CD4-positive, alpha-beta T cell (primary cell): Measurements from ENCODE around the gene KCNQ1. TPM values are rescaled to one million over a fixed set of nuclear protein-coding genes. Genes with fewer than 3 reads are reported as not detected.

Experiments used
- ATAC-seq: fragments of 200-7000 bp; cut with Tn5 transposase; one replicate; pipeline ENCODE4 v1.10.0; 2022; ENCODE audit warnings: mild to moderate bottlenecking; ENCODE audit not compliant: poor library complexity
- CTCF ChIA-PET: fragments of 350-600 bp; sonication (Branson Sonifier 250); formaldehyde crosslinking; loops from one replicate; lab custom pipeline; 2021; ENCODE audit warnings: antibody characterized with exemption, inconsistent platforms; lab: Charles Lee
- POLR2A ChIA-PET: fragments of 350-600 bp; sonication (Branson Sonifier 250); formaldehyde crosslinking; loops from one replicate; lab custom pipeline; 2021; ENCODE audit warnings: antibody characterized with exemption, inconsistent platforms; lab: Charles Lee
- DNase-seq, 14 experiments: peaks; one replicate each; pipeline ENCODE4 v3.0.0-alpha.2; 2013 to 2020; ENCODE audit warnings: mixed read lengths in 2 of 14
- H3K27ac ChIP-seq, 2 donors: one replicate each; pipeline versions ENCODE4 v1.5.1 to v1.7.0; 2013; ENCODE audit warnings: low read length in 2 of 2, low read depth in 1 of 2, mild to moderate bottlenecking in 1 of 2
- H3K27me3 ChIP-seq, 2 experiments: 1 replicate in 1 of 2; 2 replicates in 1 of 2; pipeline versions ENCODE4 v1.6.1 to v1.7.0; 2013; ENCODE audit warnings: low read length in 2 of 2, control low read depth in 1 of 2, mild to moderate bottlenecking in 1 of 2, moderate library complexity in 1 of 2; ENCODE audit not compliant: insufficient read depth in 2 of 2, control insufficient read depth in 1 of 2
- H3K36me3 ChIP-seq: one replicate; pipeline ENCODE4 v1.6.1; 2013; ENCODE audit warnings: low read length, control low read depth; ENCODE audit not compliant: insufficient read depth
- H3K4me1 ChIP-seq: one replicate; pipeline ENCODE4 v1.6.1; 2013; ENCODE audit warnings: low read length, control low read depth; ENCODE audit not compliant: insufficient read depth
- H3K4me3 ChIP-seq: one replicate; pipeline ENCODE4 v1.5.1; 2013; ENCODE audit warnings: mild to moderate bottlenecking, low read length, moderate library complexity
- H3K9me3 ChIP-seq, 2 experiments: 1 replicate in 1 of 2; 2 replicates in 1 of 2; pipeline versions ENCODE4 v1.6.1 to v1.7.0; 2013; ENCODE audit warnings: low read length in 2 of 2, mild to moderate bottlenecking in 2 of 2, control low read depth in 1 of 2, moderate library complexity in 1 of 2; ENCODE audit not compliant: control insufficient read depth in 1 of 2, insufficient read depth in 1 of 2
- H3K27ac Mint-ChIP-seq: one replicate; pipeline ENCODE4 v1.8.0; 2020; ENCODE audit warnings: mixed read lengths
- H3K27me3 Mint-ChIP-seq: one replicate; pipeline ENCODE4 v1.8.0; 2021; ENCODE audit warnings: mixed read lengths
- H3K36me3 Mint-ChIP-seq: one replicate; pipeline ENCODE4 v1.8.0; 2021; ENCODE audit warnings: low read depth, mixed read lengths
- H3K4me1 Mint-ChIP-seq: one replicate; pipeline ENCODE4 v1.8.0; 2021; ENCODE audit warnings: low read depth, mixed read lengths
- H3K4me3 Mint-ChIP-seq: one replicate; pipeline ENCODE4 v1.8.0; 2020; ENCODE audit warnings: mild to moderate bottlenecking, mixed read lengths
- H3K9me3 Mint-ChIP-seq: one replicate; pipeline ENCODE4 v1.8.0; 2020; ENCODE audit warnings: mixed read lengths
- intact Hi-C, 2 experiments: fragments of 100-400 bp; cut with DNase I in 1 of 2; cut with micrococcal nuclease in 1 of 2; formaldehyde crosslinking; loops; one replicate each; pipeline versions ENCODE4 v1.15.1 to v1.9.0; 2023 to 2025; cut with DNase I, micrococcal nuclease
- polyA plus RNA-seq, 2 donors: library from polyadenylated mRNA; unstranded; fragments of 120-200 nt; gene quantifications; one replicate each; pipeline ENCODE4 v1.2.1, GENCODE V29; 2013
- total RNA-seq, 174 experiments: library from RNA in 2 of 174; stranded (reverse) in 2 of 174; gene quantifications; one replicate each; pipeline ENCODE4 v1.2.3 and lab custom pipeline; 2021 to 2026
- TF ChIP-seq, protein P1 (sequence below): fragments of 200-600 bp; IDR thresholded peaks from one replicate; pipeline ENCODE4 v1.8.0; 2022; ENCODE audit warnings: antibody characterized with exemption, mild to moderate bottlenecking

KCNQ1 gene
- 10 to 100 TPM; 31.3 to 33.1 TPM for total RNA-seq
- 16.0 TPM for polyA plus RNA-seq (2013, experiment 1 of 2)
- polyA plus RNA-seq (2013, experiment 2 of 2): 15.0 TPM
- 2.5 to 38.7 (median 8.6) reads per million in 172 experiments for total RNA-seq (lab: John Stamatoyannopoulos, UW)

DNA sequence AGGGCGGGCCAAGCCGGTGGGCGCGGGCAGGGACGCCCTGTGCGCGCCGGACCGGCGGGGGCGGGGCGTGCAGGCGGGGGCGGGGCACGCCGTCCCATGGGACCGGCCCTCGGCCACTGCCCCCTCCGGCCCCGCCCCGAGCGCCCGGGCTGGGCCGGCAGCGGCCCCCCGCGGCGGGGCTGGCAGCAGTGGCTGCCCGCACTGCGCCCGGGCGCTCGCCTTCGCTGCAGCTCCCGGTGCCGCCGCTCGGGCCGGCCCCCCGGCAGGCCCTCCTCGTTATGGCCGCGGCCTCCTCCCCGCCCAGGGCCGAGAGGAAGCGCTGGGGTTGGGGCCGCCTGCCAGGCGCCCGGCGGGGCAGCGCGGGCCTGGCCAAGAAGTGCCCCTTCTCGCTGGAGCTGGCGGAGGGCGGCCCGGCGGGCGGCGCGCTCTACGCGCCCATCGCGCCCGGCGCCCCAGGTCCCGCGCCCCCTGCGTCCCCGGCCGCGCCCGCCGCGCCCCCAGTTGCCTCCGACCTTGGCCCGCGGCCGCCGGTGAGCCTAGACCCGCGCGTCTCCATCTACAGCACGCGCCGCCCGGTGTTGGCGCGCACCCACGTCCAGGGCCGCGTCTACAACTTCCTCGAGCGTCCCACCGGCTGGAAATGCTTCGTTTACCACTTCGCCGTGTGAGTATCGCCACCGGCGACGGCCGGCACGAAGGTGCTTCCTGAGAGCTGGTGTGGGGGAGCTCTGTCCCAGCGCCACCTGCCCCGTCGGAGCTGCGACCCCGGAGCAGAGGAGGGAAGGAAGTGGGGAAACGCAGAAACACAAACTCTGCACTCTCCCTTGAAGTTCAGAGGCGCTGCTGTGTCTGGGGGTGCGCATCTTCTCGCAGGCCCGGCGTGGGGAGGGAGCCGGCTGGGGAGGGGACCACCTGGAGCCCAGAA, at the start of gene KCNQ1:
KCNQ1 (plus strand) TSS at position 188 of the 925 bp plus-strand sequence; CDS start at position 279, 91 bp downstream.
- Mint-ChIP-seq H3K4me1 (peaks cover 50% of the 10 kb centered on the region), H3K9me3 (no peaks in the 10 kb centered on the region), H3K4me3 (peak within 1 kb of the TSS; percentile 96), H3K27ac (peak within 1 kb of the TSS; percentile 86), H3K27me3 (no peaks in the 10 kb centered on the region), H3K36me3 (peaks cover 3% of the 10 kb centered on the region)
- DNase-seq: peak in 7 of 14 experiments; percentile 11 to 80 (median 52)
- peak; percentile 22 for ATAC-seq
- Histone ChIP-seq H3K27me3 (no peaks in the 10 kb centered on the region), H3K27ac (peak within 1 kb of the TSS in 1 of 2 donors; percentile 4), H3K4me3 (peak within 1 kb of the TSS; percentile 75), H3K36me3 (peaks cover 3% of the 10 kb centered on the region), H3K4me1 (peaks cover 70% of the 10 kb centered on the region), H3K9me3 (peaks cover 0 to 5% of the 10 kb centered on the region in 2 experiments)
- TF ChIP-seq, protein P1, sequence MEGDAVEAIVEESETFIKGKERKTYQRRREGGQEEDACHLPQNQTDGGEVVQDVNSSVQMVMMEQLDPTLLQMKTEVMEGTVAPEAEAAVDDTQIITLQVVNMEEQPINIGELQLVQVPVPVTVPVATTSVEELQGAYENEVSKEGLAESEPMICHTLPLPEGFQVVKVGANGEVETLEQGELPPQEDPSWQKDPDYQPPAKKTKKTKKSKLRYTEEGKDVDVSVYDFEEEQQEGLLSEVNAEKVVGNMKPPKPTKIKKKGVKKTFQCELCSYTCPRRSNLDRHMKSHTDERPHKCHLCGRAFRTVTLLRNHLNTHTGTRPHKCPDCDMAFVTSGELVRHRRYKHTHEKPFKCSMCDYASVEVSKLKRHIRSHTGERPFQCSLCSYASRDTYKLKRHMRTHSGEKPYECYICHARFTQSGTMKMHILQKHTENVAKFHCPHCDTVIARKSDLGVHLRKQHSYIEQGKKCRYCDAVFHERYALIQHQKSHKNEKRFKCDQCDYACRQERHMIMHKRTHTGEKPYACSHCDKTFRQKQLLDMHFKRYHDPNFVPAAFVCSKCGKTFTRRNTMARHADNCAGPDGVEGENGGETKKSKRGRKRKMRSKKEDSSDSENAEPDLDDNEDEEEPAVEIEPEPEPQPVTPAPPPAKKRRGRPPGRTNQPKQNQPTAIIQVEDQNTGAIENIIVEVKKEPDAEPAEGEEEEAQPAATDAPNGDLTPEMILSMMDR: no peak
- intact Hi-C loops: loop anchor here (2.0 to 10.0 kb wide), 5 partner anchors 37 to 610 kb away; partner anchors contain the start of genes CARS1 (in 1 of the 2) and CDKN1C (in 1 of the 2)
- CTCF ChIA-PET: interaction anchor here (3.4 kb wide), 1 partner anchor 87 kb away, joined by 19 read pairs; no protein-coding TSS in a partner anchor
- POLR2A ChIA-PET: interaction anchor here (0.6 to 5.3 kb wide), 6 partner anchors 21 to 488 kb away, joined by 3 to 36 read pairs (median 4); partner anchors contain the start of genes CDKN1C and TSSC4

DNA sequence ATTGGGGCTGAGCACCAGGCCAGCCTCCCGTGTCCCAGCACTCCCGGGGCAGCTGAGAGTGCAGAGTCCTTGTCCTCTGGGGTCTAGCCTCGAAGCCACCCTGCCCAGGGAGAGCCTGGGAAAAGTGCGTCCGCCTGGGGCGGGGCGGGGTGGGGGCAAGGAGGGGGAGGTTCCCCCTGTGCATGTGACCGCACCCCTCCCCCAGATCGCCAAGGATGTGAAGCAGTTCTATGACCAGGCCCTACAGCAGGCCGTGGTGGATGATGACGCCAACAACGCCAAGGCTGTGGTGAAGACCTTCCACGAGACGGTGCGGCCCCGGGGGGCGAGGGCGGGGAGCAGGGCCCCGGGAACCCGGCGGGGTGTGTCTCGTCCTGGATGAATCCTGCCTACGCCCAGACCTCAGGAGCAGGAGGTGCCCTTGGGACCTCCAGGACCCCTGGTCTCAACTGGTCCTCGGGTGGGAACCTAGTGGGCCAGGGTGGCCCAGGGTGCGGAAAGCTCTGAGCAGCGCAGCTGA, 49.5 kb upstream of the KCNQ1 start:
- peaks cover 8% of the 10 kb centered on the region for H3K36me3 Mint-ChIP-seq
- peaks cover 55% of the 10 kb centered on the region for H3K36me3 ChIP-seq
- no peaks in the 10 kb centered on the region for H3K27me3 ChIP-seq
- no peak overlapping the region for H3K27ac ChIP-seq
- no peaks in the 10 kb centered on the region for H3K9me3 ChIP-seq
- ATAC-seq (no peak), DNase-seq (no peak)
- no peak overlapping the region for H3K27ac Mint-ChIP-seq
- CTCF ChIA-PET: no interaction called here
- intact Hi-C loops: loop anchor here in 1 of 2 experiments (10.0 kb wide), 1 partner anchor 540 kb away; the partner anchor contains the start of gene LSP1
- peaks cover 31% of the 10 kb centered on the region for H3K4me1 ChIP-seq
- POLR2A ChIA-PET: no interaction called here
- H3K4me1 Mint-ChIP-seq: peaks cover 8% of the 10 kb centered on the region
- no peak overlapping the region for H3K4me3 ChIP-seq
- H3K27me3 Mint-ChIP-seq: no peaks in the 10 kb centered on the region
- no peaks in the 10 kb centered on the region for H3K9me3 Mint-ChIP-seq
- TF ChIP-seq, protein P1: no peak
- H3K4me3 Mint-ChIP-seq: no peak overlapping the region

- ATAC-seq (no peak), DNase-seq (no peak)
- no peaks in the 10 kb centered on the region for H3K9me3 ChIP-seq
- H3K4me3 ChIP-seq: no peak overlapping the region
- H3K4me3 Mint-ChIP-seq: no peak overlapping the region
- no peaks in the 10 kb centered on the region for H3K27me3 Mint-ChIP-seq
- no peak overlapping the region for H3K27ac ChIP-seq
- TF ChIP-seq, protein P1: no peak
- H3K4me1 Mint-ChIP-seq: peaks cover 13% of the 10 kb centered on the region
- H3K4me1 ChIP-seq: peaks cover 28% of the 10 kb centered on the region
- H3K9me3 Mint-ChIP-seq: no peaks in the 10 kb centered on the region
- intact Hi-C loops: loop anchor here in 1 of 2 experiments (10.0 kb wide), 1 partner anchor 541 kb away; the partner anchor contains the start of gene LSP1
- peaks cover 51% of the 10 kb centered on the region for H3K36me3 ChIP-seq
- peaks cover 13% of the 10 kb centered on the region for H3K36me3 Mint-ChIP-seq
- no peak overlapping the region for H3K27ac Mint-ChIP-seq
- ChIA-PET POLR2A (no interaction called here), CTCF (no interaction called here)
- H3K27me3 ChIP-seq: no peaks in the 10 kb centered on the region
Observed at GRCh38 chr11:2395856-2396255, 49.0 kb upstream of the KCNQ1 start.
